Mucosa of gallbladder (tissue), 1 donor: ENCODE data around the gene YIPF3. TPM values are rescaled to one million over a fixed set of nuclear protein-coding genes. Genes with fewer than 3 reads are reported as not detected.

ENCODE experiments used
- DNase-seq: peaks from one replicate; pipeline ENCODE4 v3.0.0-alpha.2; 2020; ENCODE audit warnings: low spot score
- total RNA-seq: library from RNA; stranded (reverse); gene quantifications from one replicate; pipeline ENCODE4 v1.2.1, GENCODE V29; 2021
- donor health status: DM: no; HTN: no; CAD: no.

Gene YIPF3
- total RNA-seq, 1 donor from 2014 or later, result 155 TPM

DNA sequence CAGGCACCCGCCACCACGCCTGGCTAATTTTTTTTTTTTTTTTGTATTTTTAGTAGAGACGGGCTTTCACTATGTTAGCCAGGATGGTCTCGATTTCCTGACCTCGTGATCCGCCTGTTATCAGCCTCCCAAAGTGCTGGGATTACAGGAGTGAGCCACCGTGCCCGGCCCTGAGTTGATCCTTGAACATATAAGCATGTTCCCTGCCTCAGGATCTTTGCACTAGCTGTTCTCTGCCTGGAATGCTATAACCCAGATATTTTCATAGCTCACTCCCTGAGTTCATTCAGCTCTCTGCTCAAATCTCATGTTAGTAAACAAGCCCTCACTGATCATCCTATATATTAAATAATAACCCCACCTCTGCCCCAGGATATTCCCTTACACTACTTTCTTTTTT, 52.4 kb downstream of the YIPF3 start:
- no peak for DNase-seq

DNA sequence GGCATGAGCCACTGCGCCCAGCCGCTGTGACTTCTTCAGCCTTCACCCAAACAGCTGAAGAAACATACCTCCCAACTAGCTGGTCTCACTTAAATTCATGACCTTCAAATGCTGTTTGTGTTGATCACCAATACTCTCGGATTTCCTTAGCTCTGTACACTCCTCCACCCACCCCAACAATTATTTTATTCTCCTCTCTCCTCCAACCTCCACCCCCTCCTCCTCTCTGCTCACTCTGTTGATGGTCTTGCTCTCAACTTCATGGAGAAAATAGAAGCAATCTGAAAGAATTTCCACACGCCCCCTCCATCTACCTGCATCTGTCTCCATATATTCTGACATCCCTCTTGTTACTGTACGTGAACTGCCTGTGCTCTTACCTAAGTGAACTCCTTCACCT, 54.8 kb downstream of the YIPF3 start:
- DNase-seq, result no peak

Other genes starting within 250 kb of the YIPF3 start
- 0.37 TPM for gene SLC22A7, start 218.7 kb downstream of the YIPF3 start, total RNA-seq
- gene CRIP3, start 208.1 kb downstream of the YIPF3 start, total RNA-seq, result 7.3 TPM
- gene ZNF318, start 147.3 kb downstream of the YIPF3 start, total RNA-seq, result 20.9 TPM
- gene ABCC10, start 89.4 kb downstream of the YIPF3 start, total RNA-seq, result 46.8 TPM
- gene DLK2, start 61.4 kb downstream of the YIPF3 start, total RNA-seq, result 0.37 TPM
- 41.0 TPM for gene TJAP1, start 39.4 kb downstream of the YIPF3 start, total RNA-seq
- gene LRRC73, start 6.6 kb downstream of the YIPF3 start, total RNA-seq, result 7.0 TPM
- 33.8 TPM for gene POLR1C, start 163 bp upstream of the YIPF3 start, total RNA-seq
- gene XPO5, start 59.1 kb upstream of the YIPF3 start, total RNA-seq, result 31.6 TPM
- gene POLH, start 59.3 kb upstream of the YIPF3 start, total RNA-seq, result 12.9 TPM
- gene GTPBP2, start 112.3 kb upstream of the YIPF3 start, total RNA-seq, result 74.2 TPM
- gene MAD2L1BP, start 118.9 kb upstream of the YIPF3 start, total RNA-seq, result 21.1 TPM
- gene RSPH9, start 128.1 kb upstream of the YIPF3 start, total RNA-seq, result 0.58 TPM
- gene MRPS18A, start 170.9 kb upstream of the YIPF3 start, total RNA-seq, result 44.3 TPM